ENCODE results near the gene CFH.

DNA sequence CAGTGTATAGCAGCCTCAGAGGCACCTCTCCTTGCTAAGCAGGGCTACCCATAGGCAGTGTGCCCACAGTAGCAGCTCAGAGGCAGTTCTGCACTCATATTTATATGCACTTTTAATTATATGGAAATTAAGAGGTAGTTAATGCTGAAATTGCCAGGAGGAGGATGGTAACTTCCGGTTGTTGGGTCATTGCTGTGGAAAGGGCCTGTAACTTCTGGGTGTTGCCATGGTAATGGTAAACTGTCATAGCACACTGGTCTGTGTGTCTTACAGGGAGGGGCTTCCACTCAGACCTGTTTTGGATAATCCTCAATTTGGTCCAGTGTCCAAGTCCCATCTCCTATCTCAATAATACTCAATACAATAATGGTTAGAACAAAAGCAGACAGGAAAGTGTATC is 7.6 kb downstream of the CFH start:
- TF ChIP-seq POLR2AphosphoS5 (IDR thresholded peaks at IDR 0.05; ENCODE audit: borderline replicate concordance, low read depth, low read length), result no peak
- no peak for TF ChIP-seq EZH2 (IDR thresholded peaks at IDR 0.05)
- TF ChIP-seq FOXP2 (optimal IDR thresholded peaks at IDR 0.05; ENCODE audit: control extremely low read depth, extremely low read length, insufficient read depth), result no peak
